Esophagus muscularis mucosa (tissue), 4 donors: ENCODE measurements around the gene UBE2I.

Experiments used
- CTCF ChIP-seq, 3 experiments: fragments of 200-600 bp in 2 of 3; fragments of 450-650 bp in 1 of 3; sonication (generic) in 2 of 3; IDR thresholded peaks; one replicate each; pipeline ENCODE4 v1.5.1; 2017 to 2019; ENCODE audit warnings: antibody characterized with exemption in 3 of 3, mild to moderate bottlenecking in 2 of 3, moderate library complexity in 1 of 3
- EP300 ChIP-seq: sonication (generic); formaldehyde crosslinking; IDR thresholded peaks from one replicate; pipeline ENCODE4 v1.6.1; 2017; ENCODE audit warnings: antibody characterized with exemption
- POLR2A ChIP-seq: fragments of 450-650 bp; IDR thresholded peaks from one replicate; pipeline ENCODE4 v1.6.1; 2017; ENCODE audit warnings: antibody characterized with exemption, moderate library complexity, mild to moderate bottlenecking, low read depth
- POLR2AphosphoS5 ChIP-seq, 2 donors: sonication (generic); formaldehyde crosslinking; IDR thresholded peaks; one replicate each; pipeline ENCODE4 v1.6.1; 2017; ENCODE audit warnings: antibody characterized with exemption in 2 of 2

- no peak for TF ChIP-seq CTCF (IDR thresholded peaks at IDR 0.05)
- TF ChIP-seq POLR2A = no peak
- no peak for TF ChIP-seq POLR2AphosphoS5 (IDR thresholded peaks at IDR 0.05)
- no peak for TF ChIP-seq EP300
Measured at GRCh38 chr16:1311212-1311737, 1.8 kb downstream of the UBE2I start.
